ENCODE results near the gene ASF1B.

ASF1B gene

DNA sequence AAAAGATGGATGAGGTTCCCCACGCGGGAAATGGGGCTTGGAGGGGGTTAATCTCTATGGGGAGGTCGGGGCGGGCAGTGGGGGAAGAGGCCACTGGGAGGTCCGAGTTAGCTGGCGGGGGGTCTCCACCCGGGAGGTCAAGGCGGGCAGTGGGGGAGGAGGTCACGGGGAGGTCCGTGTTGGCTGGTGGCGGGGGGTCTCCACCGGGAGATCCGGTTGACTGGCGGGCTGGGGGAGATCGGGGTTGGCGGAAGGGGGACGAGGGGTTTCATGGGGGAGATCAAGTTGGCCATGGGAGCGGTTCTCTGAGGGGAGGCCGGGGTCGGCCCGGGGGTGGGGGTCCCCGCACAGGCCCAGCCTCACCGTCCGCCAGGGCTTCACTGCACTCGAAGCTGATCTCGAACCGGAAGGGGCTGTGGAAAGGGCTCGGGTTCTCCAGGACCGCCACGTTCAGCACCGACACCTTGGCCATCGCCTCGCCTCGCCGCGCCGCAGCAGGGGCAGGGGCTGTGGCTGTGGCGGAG is 342 bp downstream of the ASF1B start:
- no peak for DNase-seq (ENCODE audit: low read depth)

DNA sequence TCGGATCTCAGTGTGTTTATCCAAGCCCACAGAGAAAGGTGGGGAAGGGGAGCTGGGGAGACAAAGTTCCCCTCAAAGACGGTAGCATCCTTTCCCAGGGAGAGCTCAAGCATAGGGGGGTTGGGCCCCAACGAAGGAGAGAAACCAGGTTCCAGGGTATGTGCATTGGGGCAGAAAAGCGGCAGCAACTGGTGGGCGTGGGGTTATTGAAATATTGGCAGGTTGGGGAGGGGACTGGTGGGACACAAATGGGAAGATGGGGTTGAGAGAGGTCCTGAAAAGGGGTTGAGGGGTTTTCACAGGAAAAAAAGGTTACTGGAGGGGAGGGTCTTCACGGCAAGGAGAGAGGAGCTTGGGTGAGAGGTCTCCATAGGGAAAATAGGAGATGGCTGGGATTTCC is 1.0 kb downstream of the ASF1B start:
- no peak for DNase-seq (ENCODE audit: low read depth)

DNA sequence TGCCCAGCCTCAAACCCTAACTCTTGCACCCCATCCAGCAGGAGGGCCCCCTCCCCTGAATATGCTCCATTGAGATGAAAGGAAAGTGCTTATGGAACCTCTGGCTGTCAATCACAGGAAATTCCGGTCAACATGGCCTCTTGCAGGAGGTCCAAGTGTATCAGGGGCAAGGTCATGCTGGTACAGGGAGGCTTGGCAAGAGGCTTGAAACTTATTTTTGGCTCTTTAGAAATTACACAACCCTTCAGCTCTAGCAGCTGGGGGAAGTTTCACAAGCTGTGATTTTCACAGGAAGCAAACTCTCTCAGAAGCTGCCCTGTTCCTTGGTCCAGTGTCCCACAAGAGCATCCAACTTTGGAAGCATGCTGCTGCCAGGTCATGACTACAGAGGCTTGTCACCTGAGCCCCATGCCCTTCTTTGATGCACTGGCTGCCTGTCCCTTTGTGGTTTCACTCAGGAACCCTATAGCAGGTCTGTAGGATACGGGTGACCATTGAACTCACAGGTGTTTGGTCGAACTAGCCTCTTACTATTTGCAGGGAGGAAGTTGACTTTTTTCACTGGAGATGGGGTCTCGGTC is 8.4 kb downstream of the ASF1B start:
- DNase-seq (ENCODE audit: low read depth) = peak; percentile 47

DNA sequence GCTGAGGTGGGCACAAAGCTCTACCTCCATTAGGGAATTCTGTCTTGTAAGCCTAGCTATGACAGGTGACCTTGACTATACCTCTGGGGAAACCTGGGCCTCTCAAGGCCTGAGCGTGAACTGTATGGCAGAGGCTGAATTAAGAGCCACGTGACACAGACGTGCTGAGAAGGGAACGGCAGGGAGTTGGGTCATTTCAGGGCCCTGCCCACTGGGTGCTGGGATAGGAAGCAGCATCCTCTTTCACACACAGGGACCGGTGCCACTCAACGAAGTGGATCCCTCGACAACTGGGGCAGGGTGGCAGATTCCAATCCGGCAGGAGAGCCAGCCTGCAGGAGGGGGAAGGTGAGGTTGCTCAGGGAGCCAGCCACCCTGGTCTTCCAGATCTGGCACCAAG is 9.2 kb downstream of the ASF1B start:
- DNase-seq (ENCODE audit: low read depth) = no peak

DNA sequence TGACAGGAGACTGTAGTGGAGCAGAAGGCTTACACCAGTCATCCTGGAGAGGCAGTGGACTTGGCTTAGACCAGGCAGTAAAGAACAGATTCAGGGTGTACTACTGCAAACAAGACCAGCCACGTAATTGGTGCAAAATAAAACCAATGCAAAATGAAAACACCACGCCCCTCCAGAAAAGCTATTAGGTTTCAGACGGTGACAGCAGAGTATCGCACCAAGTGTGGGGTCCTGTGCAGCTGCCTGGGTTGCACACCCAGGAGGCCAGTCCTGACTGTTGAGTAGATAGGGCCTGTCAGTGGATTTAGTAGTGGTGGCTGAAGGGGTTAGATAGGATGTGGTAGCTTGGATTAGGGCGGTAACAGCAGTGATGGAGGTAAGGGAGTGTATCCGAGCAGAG is 13.5 kb downstream of the ASF1B start:
- no peak for DNase-seq (ENCODE audit: low read depth)

DNA sequence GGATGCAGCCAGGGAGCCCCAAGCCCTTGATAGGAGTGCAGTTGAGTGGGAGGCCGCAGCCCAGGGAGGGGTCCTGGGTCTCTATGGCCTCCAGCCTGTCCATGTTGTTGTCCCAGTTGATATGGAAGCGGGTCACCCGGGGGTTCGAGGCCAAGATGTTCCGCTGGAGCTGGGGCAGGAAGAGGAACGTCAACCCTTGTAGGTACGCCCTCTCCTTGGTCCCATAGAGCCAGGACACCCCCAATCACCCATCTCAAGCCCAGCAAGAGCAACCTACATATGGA is 15.9 kb downstream of the ASF1B start:
- DNase-seq (ENCODE audit: low read depth) = no peak

DNA sequence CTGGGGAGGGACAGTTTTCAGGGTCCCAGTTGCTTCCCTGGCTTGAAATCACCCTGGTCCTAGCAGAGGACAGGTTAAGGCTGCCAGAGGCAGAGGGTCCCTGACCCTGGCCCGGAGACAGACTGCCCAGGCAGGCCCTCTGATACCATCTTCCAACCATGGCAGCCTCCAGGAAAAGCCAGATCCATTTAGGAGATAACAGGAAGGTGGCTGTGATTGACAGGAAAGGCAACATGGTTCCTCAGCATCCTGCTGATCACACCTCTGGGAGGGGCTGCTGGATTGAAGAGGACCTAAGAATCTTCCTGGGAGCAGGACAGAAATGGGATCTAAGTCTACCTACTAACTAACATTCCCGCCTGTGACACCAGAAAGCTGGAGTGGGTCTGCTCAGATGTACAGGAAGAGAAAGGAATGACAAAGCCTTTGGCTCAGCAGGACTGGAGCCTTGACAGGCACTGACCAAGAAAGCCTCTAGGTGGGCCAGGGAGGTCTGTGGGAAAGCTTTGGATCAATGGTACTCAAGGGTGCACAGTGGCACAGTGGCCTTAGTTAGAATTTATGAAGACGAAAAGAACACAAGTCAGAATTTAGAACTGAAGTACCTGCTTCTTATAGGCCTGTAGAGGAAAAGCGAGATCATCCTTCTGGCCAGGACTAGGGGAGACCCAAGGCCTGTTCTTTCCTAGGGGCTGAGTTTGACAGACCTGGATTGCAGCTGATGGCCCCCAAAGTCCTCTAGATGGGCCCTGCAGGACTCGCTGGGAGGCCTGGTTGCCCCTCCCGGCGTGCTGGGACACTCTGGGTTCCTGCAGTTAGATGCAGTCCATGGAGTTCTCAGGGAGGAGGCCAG is 16.5 kb downstream of the ASF1B start:
- no peak for DNase-seq (ENCODE audit: low read depth)

DNA sequence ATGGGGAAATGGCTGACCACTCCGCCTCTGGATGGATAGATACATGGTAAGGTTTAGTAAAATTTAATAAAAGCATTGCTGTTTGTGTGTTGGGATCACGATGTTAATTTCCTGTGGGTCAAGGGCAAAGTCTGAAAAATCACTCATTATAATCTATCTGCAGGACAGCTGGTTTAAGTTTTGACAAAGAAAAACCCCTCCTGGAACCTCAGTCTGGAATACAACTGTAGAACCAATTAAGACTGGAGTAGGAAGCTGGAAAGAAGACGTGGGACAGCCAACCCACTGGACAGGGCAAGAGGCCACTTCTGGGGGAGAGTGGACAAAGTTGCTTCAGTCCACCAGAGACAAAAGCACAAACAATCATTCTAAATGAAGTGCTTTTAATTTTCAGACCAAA is 17.2 kb downstream of the ASF1B start:
- DNase-seq (ENCODE audit: low read depth) = no peak

DNA sequence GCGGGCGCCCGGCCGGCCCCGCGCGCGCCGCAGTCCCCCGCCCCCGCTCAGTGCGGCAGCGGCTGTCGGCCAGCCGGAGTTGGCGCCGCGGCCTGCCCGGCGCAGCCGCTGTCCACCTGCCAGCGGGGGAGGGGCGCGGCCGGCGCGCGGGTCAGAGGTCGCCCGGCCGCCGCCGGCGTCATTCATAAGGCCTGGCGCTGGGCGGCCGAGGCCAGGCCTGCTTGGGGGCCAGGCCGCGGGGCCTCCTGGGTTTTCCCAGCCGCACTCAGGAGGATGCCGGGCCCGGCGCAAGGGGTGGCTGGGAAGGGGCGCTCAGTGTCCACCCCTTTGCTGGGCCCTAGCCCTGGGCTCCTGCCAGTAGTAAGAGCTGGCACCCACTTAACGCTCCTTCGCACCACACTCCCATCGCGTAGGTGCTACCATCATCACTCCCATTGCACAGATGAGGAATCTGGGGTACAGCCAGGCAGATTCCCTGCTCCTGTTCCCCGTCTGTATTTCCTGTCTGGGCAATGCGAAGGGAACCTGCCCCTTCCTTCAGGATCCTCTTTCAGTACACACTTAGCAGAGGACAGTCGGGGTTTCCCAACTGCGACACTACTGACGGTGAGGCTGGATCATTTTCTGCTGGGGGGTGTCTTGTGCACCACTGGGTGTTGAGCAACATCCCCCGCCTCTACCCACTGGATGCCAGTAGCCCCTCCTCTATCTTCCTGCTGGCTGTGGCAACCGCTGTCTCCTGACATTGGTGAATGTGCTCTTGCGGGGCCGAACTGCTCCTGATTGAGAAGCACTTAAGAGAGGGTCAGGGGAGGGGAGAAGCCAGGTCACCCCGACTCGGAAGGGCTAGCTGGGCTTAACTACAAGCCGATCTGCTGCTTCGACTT is 18.0 kb downstream of the ASF1B start:
- peak; percentile 86 for DNase-seq (ENCODE audit: low read depth)

DNA sequence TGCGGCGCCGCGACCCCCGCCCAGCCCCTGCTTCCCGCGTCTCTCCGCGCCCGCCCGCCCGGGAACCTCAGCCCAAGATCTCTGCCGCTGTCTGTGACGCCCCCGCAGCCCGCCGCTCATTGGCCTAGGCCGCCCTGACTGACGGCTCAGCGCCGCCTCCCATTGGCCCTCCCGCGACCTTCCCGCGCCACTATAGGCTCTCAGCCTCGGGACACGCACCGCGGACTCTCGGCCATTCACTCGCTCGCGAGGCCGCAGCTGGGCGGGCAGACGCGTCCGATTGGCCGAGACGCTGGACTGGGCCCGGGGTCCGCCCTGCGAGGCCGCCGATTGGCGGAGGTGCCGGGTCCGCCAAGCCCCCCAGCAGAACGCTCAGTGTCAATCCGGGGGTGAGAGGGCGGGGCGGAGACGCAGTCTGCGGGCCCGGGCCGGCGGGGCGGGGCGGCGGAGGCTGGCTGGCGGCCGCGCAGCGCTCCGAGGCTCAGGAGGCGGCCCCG is 18.7 kb downstream of the ASF1B start, which contains the start of gene PRKACA:
Gene PRKACA (minus strand): TSS at position 95 of the 497 bp plus-strand sequence. CDS start 215 bp downstream, outside the sequence.
- DNase-seq (ENCODE audit: low read depth) = peak; percentile 99

DNA sequence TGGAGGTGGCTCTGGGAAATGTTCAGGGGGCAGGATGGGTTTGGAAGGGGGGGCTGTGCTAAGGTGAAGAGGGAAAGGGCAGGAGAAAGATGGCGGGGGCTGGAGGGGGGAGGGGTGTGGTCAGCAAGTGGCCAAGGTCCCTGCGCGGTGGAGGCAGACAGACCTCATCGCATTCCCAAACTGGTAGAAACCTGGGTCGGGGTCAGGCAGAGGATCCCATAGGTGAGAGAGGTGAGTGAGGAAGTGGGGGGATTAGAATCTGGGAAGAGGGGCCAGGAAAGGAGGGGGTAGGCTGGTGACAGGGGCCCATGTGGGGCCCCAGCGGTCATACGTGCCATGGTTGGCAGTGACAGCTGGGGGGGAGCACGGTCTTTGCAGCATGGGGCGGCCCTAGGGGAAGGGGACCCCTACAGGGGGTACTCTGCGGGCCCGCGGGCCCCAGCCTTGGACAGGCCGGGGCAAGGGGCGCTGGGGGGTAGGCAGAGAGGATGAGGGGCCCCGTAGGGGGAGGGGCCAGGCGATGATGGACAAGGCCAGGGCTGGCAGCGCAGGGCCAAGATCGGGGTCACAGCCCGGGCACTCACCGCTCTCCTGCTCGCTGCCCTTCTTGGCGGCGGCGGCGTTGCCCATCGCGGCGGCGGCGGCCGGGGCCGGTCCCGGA is 19.3 kb downstream of the ASF1B start:
- DNase-seq (ENCODE audit: low read depth) = no peak

DNA sequence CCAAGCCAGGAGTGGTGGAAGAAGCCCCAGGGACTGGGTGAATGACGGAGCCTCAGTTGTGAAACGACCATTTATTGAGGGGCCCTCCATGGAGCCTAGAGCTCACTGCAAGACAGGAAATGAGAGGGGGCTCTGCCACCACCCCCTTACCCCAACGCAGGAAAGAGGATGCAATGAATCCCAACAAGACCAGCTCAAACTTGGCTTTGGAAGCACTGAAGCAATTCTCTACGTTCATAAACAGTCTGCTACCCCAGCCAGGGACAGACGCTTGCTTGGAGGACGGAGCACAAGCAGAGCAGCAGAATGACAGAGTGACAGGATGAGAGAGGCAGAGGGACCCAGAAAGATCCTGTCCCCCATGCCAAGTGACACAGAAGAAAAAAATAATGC is 19.9 kb downstream of the ASF1B start:
- DNase-seq (ENCODE audit: low read depth) = no peak

DNA sequence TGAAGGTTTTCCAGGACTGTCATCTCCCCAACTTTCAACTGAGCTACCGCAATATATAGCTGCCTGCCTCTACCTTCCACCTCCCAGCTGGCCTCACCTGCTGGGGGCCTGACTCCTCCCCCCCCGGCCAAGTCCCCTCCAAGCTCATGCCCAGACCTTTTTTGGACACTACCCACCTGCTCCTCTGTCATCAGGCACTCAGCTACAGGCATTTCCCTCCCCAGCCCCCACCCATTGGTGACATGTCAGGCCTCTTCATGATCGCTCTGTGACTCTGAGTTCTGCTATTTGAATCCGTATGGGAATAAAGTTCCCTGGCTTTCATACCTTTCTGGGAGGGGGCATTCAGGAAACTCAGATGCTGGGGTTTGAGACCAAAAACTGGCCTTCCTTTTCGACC is 20.6 kb downstream of the ASF1B start:
- no peak for DNase-seq (ENCODE audit: low read depth)

DNA sequence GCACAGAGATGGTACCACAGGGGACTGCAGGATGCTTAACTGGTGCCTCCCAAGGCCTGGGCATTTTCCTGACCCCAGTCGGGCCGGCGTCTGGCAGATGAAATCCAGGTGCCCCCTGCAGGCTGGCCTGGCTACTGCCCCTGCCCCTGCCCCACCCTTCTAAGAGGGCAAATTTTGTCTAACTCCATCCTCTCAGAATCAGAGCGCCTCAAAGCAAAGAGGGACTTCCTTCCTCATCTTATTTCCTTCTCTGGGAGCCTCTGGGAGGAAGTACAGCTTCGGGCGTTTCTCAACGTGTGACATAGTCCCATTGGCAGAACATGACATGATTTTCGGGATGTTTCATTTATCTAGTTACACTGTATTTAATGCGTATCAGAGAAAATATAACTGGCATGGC is 21.5 kb downstream of the ASF1B start:
- DNase-seq (ENCODE audit: low read depth) = no peak

DNA sequence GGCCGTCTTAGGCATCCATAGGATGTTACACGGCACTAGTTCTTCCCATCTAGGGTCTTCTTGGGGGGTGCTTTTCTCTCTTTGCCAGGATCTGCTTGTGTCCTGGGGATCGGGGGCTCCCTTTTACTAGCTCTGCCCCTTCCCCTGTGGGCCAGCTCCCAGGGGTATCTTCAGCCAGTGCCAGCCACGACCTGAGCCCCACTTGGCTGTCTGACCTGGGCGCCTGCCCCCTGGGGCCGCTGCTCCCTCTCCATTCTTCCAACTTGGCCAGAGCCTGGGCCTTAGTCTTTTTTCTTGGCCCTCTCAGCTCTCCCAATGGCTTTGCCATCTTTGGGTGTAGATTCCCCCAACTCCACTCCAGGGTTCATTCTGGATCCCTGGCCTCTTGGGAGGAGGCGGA is 21.9 kb downstream of the ASF1B start:
- DNase-seq (ENCODE audit: low read depth) = no peak

DNA sequence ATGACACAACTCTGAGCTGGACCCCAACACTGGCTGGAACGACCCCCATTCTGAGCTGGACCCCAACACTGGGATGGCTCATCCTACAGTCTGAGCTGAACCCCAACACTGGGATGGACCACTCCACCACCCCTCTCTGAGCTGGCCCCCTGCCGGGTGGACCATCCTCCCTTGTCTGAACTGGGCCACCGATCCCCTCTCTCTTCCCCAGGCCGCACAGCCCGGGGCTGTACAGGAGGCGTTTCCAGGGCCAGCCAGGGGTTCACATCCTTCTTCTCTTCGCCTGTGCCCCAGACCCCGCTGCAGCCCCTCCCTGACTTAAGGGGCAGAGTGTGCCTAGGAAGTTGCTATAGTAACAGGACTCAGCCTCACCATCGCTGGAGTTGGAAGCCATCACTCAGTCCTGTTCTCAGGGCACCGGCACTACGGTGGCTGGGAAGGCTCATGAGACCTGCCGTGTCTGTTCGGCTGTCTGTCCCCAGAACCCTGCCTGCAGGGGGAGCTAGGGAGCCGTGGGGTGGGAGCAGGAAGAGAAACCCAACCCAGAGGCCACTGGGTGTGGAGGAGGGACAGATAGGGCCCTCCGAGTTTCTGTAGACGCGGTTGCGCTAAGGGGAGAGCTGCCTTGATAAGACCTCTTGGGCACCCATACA is 22.5 kb downstream of the ASF1B start:
- DNase-seq (ENCODE audit: low read depth) = no peak

DNA sequence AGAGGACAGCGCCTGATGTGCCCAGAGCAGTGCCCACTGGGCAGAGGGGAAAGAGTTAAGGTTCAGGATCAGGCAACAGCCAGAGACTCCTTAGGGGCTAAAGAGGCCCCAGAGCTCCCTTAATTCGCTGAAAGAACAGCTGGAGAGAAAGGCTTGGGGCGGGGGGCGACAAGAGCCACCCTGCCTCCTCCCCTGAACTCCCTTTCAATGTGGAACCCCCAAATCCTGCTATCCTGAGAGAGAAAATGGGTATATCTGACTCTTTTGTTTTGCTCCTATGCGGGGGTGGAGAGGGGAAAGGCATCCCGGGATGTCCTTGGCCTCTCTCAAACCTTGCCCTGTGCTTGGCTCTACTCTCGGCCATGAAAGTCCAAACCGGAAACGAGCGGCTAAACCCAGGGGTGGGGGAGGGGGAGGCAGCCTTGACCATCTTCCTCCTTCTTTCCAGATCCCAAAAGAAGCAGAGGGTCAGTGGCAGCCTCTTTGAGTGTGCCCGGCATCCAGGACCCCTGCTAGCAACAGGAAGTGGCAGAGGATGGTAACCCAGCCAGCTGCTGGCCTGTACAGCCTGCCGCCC is 23.5 kb downstream of the ASF1B start:
- no peak for DNase-seq (ENCODE audit: low read depth)

DNA sequence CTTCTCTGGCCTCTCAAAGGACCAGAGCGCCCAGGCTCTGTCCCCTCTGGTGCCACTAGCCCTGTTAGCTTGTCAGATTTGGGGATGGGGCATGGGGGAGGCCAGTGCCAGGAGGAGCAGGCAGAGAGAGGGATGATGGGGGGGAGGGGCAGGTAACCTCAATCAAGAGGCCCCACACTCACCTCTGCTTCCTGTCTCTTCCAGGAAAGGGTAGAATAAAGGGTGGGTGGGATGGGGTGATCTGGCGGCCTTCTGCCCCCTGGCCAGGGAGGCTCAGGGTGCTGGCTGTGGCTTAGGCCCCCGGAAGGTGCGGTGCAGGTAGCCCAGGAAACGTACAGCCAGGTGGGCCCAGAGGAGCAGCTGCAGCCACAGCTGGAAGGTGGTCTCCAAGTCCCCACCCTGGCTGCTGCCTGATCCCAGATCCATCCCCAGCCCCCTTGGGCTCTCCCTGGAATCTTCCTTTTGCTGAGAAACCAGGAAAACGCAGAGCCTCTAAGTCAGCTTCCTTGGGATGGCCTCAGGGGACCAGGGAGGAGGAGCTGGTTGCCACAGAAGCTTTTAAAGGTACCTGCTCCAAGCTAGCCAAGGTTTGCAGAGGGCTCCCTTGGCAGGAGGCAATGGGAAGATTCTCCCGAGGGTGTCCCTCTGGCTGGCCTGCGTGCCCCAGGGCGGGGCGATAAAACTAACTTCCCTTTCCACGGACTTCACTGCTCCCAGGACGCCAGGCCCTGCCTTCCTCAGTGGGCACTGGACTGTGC is 24.2 kb downstream of the ASF1B start:
- DNase-seq (ENCODE audit: low read depth) = no peak

DNA sequence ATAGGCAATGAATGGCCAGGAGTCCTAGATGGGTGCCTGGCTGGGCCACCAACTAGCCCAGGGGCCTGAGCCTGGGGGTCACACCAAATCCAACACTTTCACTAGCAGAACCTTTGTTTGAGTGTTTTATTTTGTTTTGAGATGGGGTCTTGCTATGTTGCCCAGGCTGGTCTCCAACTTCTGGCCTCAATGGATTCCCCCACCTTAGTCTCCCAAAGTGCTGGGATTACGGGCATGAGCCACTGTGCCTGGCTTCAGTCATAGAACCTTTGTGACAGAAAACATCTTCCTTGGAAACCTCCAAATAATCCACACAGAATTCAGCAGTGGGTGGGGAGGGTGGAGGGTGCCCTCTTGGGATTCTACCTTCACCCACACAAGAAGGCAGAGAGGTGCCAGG is 24.9 kb downstream of the ASF1B start:
- DNase-seq (ENCODE audit: low read depth) = no peak

DNA sequence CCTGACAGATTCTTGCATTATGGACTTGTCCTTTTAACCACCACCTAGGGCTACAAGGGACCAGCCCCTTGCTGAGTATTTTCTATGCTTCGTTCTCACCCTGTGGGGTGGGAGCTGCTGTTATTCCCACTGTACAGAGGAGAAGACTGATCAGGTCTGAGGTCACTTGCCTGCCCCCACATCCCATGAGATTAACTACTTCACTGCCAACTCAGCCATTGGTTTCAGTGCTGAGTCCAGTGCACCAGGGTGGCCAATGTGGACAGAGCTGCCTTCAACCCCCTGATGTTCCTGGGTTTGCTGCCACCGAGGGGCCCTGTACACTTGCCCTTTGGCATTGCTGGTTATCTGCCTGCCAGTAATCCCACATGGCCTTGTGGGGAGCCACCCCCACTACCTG is 25.7 kb downstream of the ASF1B start:
- DNase-seq (ENCODE audit: low read depth) = no peak

Measured in amniotic epithelial cell (primary cell).